ENCODE results near the gene CBY3.
"Not testable (repeated sequence)": the region's sequence is repeated elsewhere in the genome, so short reads cannot be mapped to it uniquely, and the experiment has no call there.

The CBY3 gene

DNA sequence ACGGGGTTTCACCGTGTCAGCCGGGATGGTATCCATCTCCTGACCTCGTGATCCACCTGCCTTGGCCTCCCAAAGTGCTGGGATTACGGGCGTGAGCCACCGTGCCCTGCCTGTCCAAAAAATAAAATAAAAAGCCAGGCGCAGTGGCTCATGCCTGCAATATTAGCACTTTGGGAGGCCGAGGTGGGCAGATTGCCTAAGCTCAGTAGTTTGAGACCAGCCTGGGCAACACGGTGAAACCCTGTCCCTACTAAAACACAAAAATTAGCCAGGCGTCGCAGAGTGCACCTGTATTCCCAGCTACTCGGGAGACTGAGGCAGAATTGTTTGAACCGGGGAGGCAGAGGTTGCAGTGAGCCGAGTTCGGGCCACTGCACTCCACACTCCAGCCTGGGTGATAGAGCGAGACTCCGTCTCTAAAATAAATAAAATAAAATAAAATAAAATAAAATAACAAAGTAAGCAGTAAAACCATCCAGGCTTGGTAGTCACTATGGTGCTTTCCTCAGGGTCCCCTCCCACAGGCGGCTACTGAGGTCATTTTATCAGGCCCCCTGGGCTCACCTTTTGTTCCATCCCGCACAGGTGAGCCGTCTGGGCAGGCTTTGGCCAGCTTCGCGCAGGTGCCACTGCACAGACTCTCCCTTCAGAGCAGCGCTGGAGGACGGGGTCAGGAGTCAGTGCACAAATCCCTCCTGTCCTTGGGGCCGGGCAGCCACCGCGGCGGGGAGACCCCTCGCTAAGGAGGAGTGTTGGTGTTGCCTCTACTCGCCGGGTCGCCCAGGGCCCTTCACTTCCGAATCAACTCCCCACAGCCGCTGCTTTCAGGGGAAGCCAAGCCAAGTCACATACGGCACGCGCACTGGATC lies 47.1 kb downstream of the CBY3 start:
- not testable (repeated sequence) for H3K27ac ChIP-seq (replicated peaks); DNase-seq (ENCODE audit: low read depth in 1 of 2, low spot score in 1 of 2); H3K27me3 ChIP-seq (ENCODE audit: insufficient read depth, poor library complexity, severe bottlenecking)
- H3K4me3 ChIP-seq (replicated peaks; ENCODE audit: insufficient read depth, low read length) = peak overlapping the region; percentile 26

Data from HL-60 (cell line).